ENCODE measurements around the gene OLFM2.

DNA sequence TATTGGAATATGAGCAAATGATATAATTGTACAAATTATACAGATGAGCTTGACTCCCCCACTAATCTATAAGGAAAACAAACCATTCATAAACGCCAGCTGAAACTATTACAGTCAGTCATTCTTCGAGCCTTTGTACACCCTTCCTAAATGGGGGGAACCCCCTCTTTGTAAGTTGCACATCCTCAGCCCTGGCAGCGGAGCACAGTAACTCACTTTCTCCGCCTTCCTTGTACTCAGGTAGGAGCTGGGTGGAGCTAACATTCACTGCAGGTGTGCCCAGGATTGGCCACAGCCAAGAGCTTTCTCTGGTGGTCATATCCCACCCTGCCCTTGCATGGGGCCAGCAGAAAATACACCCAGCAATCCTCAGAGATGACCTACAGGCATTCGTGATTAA lies 72.6 kb downstream of the OLFM2 start:
- TF ChIP-seq, protein P1, sequence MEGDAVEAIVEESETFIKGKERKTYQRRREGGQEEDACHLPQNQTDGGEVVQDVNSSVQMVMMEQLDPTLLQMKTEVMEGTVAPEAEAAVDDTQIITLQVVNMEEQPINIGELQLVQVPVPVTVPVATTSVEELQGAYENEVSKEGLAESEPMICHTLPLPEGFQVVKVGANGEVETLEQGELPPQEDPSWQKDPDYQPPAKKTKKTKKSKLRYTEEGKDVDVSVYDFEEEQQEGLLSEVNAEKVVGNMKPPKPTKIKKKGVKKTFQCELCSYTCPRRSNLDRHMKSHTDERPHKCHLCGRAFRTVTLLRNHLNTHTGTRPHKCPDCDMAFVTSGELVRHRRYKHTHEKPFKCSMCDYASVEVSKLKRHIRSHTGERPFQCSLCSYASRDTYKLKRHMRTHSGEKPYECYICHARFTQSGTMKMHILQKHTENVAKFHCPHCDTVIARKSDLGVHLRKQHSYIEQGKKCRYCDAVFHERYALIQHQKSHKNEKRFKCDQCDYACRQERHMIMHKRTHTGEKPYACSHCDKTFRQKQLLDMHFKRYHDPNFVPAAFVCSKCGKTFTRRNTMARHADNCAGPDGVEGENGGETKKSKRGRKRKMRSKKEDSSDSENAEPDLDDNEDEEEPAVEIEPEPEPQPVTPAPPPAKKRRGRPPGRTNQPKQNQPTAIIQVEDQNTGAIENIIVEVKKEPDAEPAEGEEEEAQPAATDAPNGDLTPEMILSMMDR (IDR thresholded peaks at IDR 0.05; ENCODE audit: insufficient read depth, low read length), result no peak
- TF ChIP-seq GABPA (IDR thresholded peaks at IDR 0.05; ENCODE audit: low read depth) (no peak), POLR2AphosphoS5 (IDR thresholded peaks at IDR 0.05; ENCODE audit: low read depth) (no peak)
- TF ChIP-seq, protein P2, sequence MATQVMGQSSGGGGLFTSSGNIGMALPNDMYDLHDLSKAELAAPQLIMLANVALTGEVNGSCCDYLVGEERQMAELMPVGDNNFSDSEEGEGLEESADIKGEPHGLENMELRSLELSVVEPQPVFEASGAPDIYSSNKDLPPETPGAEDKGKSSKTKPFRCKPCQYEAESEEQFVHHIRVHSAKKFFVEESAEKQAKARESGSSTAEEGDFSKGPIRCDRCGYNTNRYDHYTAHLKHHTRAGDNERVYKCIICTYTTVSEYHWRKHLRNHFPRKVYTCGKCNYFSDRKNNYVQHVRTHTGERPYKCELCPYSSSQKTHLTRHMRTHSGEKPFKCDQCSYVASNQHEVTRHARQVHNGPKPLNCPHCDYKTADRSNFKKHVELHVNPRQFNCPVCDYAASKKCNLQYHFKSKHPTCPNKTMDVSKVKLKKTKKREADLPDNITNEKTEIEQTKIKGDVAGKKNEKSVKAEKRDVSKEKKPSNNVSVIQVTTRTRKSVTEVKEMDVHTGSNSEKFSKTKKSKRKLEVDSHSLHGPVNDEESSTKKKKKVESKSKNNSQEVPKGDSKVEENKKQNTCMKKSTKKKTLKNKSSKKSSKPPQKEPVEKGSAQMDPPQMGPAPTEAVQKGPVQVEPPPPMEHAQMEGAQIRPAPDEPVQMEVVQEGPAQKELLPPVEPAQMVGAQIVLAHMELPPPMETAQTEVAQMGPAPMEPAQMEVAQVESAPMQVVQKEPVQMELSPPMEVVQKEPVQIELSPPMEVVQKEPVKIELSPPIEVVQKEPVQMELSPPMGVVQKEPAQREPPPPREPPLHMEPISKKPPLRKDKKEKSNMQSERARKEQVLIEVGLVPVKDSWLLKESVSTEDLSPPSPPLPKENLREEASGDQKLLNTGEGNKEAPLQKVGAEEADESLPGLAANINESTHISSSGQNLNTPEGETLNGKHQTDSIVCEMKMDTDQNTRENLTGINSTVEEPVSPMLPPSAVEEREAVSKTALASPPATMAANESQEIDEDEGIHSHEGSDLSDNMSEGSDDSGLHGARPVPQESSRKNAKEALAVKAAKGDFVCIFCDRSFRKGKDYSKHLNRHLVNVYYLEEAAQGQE (IDR thresholded peaks at IDR 0.05; ENCODE audit: insufficient replicate concordance, low read depth), result no peak
